OCI-LY3 (cell line): ENCODE results near the gene ITSN1.

Experiments used
- CTCF ChIP-seq: fragments of 200-600, 300-600 bp; sonication (generic); IDR thresholded peaks from 2 replicates; pipeline ENCODE4 v1.5.1; 2014; ENCODE audit warnings: antibody characterized with exemption, low read length, low read depth
- EZH2phosphoT487 ChIP-seq: fragments of 200-600 bp; shearing (Covaris generic); IDR thresholded peaks from 2 replicates; pipeline ENCODE4 v1.6.1; 2018; ENCODE audit warnings: antibody characterized with exemption, mixed run types, low read depth

GRCh38 chr21:33769057-33769456 is 126.8 kb downstream of the ITSN1 start:
- TF ChIP-seq CTCF (no peak), EZH2phosphoT487 (no peak)
